HEK293 (cell line): ENCODE measurements around the gene MICAL3.
A peak's percentile ranks its signal among the peaks of the same experiment; 100 is the strongest.

Source experiments
- CTCF ChIA-PET: fragments of 350-600 bp; formaldehyde crosslinking; extraction: SDS; loops from one replicate; lab custom pipeline; 2021; ENCODE audit warnings: antibody characterized with exemption; lab: Yijun Ruan, JAX
- POLR2A ChIA-PET: fragments of 300-600 bp; formaldehyde crosslinking; extraction: SDS; loops from one replicate; lab custom pipeline; 2020; ENCODE audit warnings: antibody characterized with exemption, inconsistent platforms; lab: Yijun Ruan, JAX
- H3K27ac ChIP-seq: fragments of 200-500 bp; sonication (Bioruptor generic); 2 replicates; pipeline ENCODE4 v1.5.1; 2014; ENCODE audit warnings: low read depth, low read length, control low read depth, inconsistent platforms; ENCODE audit errors: extremely low read depth
- H3K36me3 ChIP-seq, 2 experiments: fragments of 200-500 bp in 1 of 2; sonication (Bioruptor generic) in 1 of 2; 1 replicate in 1 of 2; 2 replicates in 1 of 2; pipeline ENCODE4 v1.5.1; 2014 to 2017; ENCODE audit warnings: inconsistent platforms in 2 of 2, low read length in 2 of 2; ENCODE audit not compliant: control insufficient read depth in 2 of 2, insufficient read depth in 1 of 2
- H3K4me1 ChIP-seq: fragments of 200-500 bp; sonication (Bioruptor generic); 2 replicates; pipeline ENCODE4 v1.5.1; 2014; ENCODE audit warnings: mild to moderate bottlenecking, low read length, inconsistent platforms; ENCODE audit not compliant: control insufficient read depth, insufficient read depth
- H3K4me3 ChIP-seq: 2 replicates; pipeline ENCODE4 v1.5.1; 2011; ENCODE audit warnings: low read depth, mild to moderate bottlenecking, control low read depth, low read length, moderate library complexity
- H3K9me3 ChIP-seq: fragments of 200-500 bp; sonication (Bioruptor generic); 2 replicates; pipeline ENCODE4 v1.5.1; 2014; ENCODE audit warnings: low read depth, low read length, inconsistent platforms; ENCODE audit not compliant: control insufficient read depth, insufficient read depth
- GLIS1 ChIP-seq: fragments of 450-650 bp; formaldehyde crosslinking; IDR thresholded peaks from 2 replicates; pipeline ENCODE4 v1.5.1; 2016; ENCODE audit warnings: missing biosample characterization, missing genetic modification characterization
- IKZF3 ChIP-seq: fragments of 450-650 bp; IDR thresholded peaks from 2 replicates; pipeline ENCODE4 v1.5.0; 2018; ENCODE audit warnings: missing biosample characterization, mild to moderate bottlenecking, missing genetic modification characterization, moderate library complexity
- MEIS1 ChIP-seq: sonication (generic); formaldehyde crosslinking; IDR thresholded peaks from 2 replicates; pipeline ENCODE4 v1.8.1; 2022; ENCODE audit warnings: missing genetic modification reagents, mild to moderate bottlenecking, borderline replicate concordance
- OSR2 ChIP-seq: fragments of 450-650 bp; formaldehyde crosslinking; IDR thresholded peaks from 2 replicates; pipeline ENCODE4 v1.5.1; 2016; ENCODE audit warnings: missing biosample characterization, missing genetic modification characterization
- PBX3 ChIP-seq: sonication (generic); formaldehyde crosslinking; IDR thresholded peaks from 2 replicates; pipeline ENCODE4 v1.8.1; 2022; ENCODE audit warnings: mild to moderate bottlenecking, moderate library complexity, missing genetic modification reagents
- PRDM4 ChIP-seq: fragments of 450-650 bp; formaldehyde crosslinking; IDR thresholded peaks from 2 replicates; pipeline ENCODE4 v1.5.1; 2017; ENCODE audit warnings: missing biosample characterization, missing genetic modification characterization
- ZBTB10 ChIP-seq: fragments of 450-650 bp; formaldehyde crosslinking; IDR thresholded peaks from 2 replicates; pipeline ENCODE4 v1.5.1; 2016; ENCODE audit warnings: missing biosample characterization, missing genetic modification characterization
- ZBTB17 ChIP-seq: fragments of 450-650 bp; formaldehyde crosslinking; IDR thresholded peaks from 2 replicates; pipeline ENCODE4 v1.5.1; 2016; ENCODE audit warnings: missing biosample characterization, missing genetic modification characterization
- ZIC2 ChIP-seq: fragments of 450-650 bp; formaldehyde crosslinking; IDR thresholded peaks from 2 replicates; pipeline ENCODE4 v1.5.1; 2016; ENCODE audit warnings: missing biosample characterization, missing genetic modification characterization
- ZNF2 ChIP-seq: fragments of 450-650 bp; formaldehyde crosslinking; IDR thresholded peaks from 2 replicates; pipeline ENCODE4 v1.5.1; 2016; ENCODE audit warnings: missing biosample characterization, missing genetic modification characterization
- ZNF223 ChIP-seq: fragments of 450-650 bp; formaldehyde crosslinking; IDR thresholded peaks from 2 replicates; pipeline ENCODE4 v1.5.1; 2016; ENCODE audit warnings: missing biosample characterization, missing genetic modification characterization
- ZNF335 ChIP-seq: fragments of 450-650 bp; formaldehyde crosslinking; conservative IDR thresholded peaks from 2 replicates; pipeline ENCODE4 v1.5.1; 2016; ENCODE audit warnings: missing biosample characterization, missing genetic modification characterization
- ZNF600 ChIP-seq: fragments of 450-650 bp; formaldehyde crosslinking; IDR thresholded peaks from 2 replicates; pipeline ENCODE4 v1.5.1; 2016; ENCODE audit warnings: missing biosample characterization, missing genetic modification characterization
- ZNF704 ChIP-seq: fragments of 450-650 bp; formaldehyde crosslinking; IDR thresholded peaks from 2 replicates; pipeline ENCODE4 v1.5.1; 2016; ENCODE audit warnings: missing biosample characterization, missing genetic modification characterization
- ZNF785 ChIP-seq: fragments of 450-650 bp; formaldehyde crosslinking; IDR thresholded peaks from 2 replicates; pipeline ENCODE4 v1.5.1; 2016; ENCODE audit warnings: missing biosample characterization, missing genetic modification characterization
- TF ChIP-seq, protein P1 (sequence below): fragments of 450-650 bp; formaldehyde crosslinking; IDR thresholded peaks from 2 replicates; pipeline ENCODE4 v1.5.1; 2016; ENCODE audit warnings: missing biosample characterization, missing genetic modification characterization
- TF ChIP-seq, protein P2 (sequence below): fragments of 450-650 bp; formaldehyde crosslinking; IDR thresholded peaks from 2 replicates; pipeline ENCODE4 v1.5.1; 2016; ENCODE audit warnings: missing biosample characterization, missing genetic modification characterization, borderline replicate concordance
- TF ChIP-seq, protein P3 (sequence below): fragments of 450-650 bp; formaldehyde crosslinking; IDR thresholded peaks from 2 replicates; pipeline ENCODE4 v1.5.1; 2016; ENCODE audit warnings: missing biosample characterization, missing genetic modification characterization
- TF ChIP-seq, protein P4 (sequence below): fragments of 450-650 bp; formaldehyde crosslinking; IDR thresholded peaks from 2 replicates; pipeline ENCODE4 v1.5.1; 2016; ENCODE audit warnings: missing biosample characterization, missing genetic modification characterization

MICAL3 gene

GRCh38 chr22:18023509-18024275, 669 bp downstream of the MICAL3 start:
- H3K4me1 ChIP-seq, result peaks cover 5% of the 10 kb centered on the region
- H3K4me3 ChIP-seq, result peak overlapping the region; percentile 60
- POLR2A ChIA-PET, result interaction anchor here (1.0 to 2.6 kb wide), 8 partner anchors 8 to 103 kb away, joined by 3 to 11 read pairs (median 4); partner anchors contain the start of gene PEX26
- CTCF ChIA-PET, result interaction anchor here (0.6 to 5.1 kb wide), 17 partner anchors 15 to 1822 kb away, joined by 3 to 48 read pairs (median 4); partner anchors contain the start of gene PEX26
- H3K9me3 ChIP-seq, result no peaks in the 10 kb centered on the region
- H3K36me3 ChIP-seq, result peaks cover 0 to 2% of the 10 kb centered on the region in 2 experiments; a peak in 1 of 3 replicates
- H3K27ac ChIP-seq, result peak overlapping the region; percentile 47; the same call in 1 of the 2 replicates
- TF ChIP-seq ZBTB17 (tag by site-specific recombination), result peak; percentile 77
- TF ChIP-seq OSR2 (tag by site-specific recombination), result peak; percentile 81
- peak; percentile 91 for TF ChIP-seq IKZF3 (tag by site-specific recombination)
- TF ChIP-seq GLIS1 (tag by site-specific recombination), result peak; percentile 64
- 0 out of 2 replicates have a peak, but pooled peaks have one; percentile 4 for TF ChIP-seq PRDM4 (tag by site-specific recombination)
- TF ChIP-seq ZNF785 (tag by site-specific recombination), result peak; percentile 30; the same call in 1 of the 2 replicates
- TF ChIP-seq, protein P1, sequence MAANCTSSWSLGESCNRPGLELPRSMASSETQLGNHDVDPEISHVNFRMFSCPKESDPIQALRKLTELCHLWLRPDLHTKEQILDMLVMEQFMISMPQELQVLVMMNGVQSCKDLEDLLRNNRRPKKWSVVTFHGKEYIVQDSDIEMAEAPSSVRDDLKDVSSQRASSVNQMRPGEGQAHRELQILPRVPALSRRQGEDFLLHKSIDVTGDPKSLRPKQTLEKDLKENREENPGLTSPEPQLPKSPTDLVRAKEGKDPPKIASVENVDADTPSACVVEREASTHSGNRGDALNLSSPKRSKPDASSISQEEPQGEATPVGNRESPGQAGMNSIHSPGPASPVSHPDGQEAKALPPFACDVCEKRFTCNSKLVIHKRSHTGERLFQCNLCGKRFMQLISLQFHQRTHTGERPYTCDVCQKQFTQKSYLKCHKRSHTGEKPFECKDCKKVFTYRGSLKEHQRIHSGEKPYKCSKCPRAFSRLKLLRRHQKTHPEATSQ (tag by site-specific recombination), result 0 out of 2 replicates have a peak, but pooled peaks have one; percentile 85
- peak; percentile 61 for TF ChIP-seq PBX3 (CRISPR knock-in tag)
- peak; percentile 49; the same call in 1 of the 2 replicates for TF ChIP-seq ZBTB10
- peak; percentile 78 for TF ChIP-seq ZNF600
- TF ChIP-seq, protein P2, sequence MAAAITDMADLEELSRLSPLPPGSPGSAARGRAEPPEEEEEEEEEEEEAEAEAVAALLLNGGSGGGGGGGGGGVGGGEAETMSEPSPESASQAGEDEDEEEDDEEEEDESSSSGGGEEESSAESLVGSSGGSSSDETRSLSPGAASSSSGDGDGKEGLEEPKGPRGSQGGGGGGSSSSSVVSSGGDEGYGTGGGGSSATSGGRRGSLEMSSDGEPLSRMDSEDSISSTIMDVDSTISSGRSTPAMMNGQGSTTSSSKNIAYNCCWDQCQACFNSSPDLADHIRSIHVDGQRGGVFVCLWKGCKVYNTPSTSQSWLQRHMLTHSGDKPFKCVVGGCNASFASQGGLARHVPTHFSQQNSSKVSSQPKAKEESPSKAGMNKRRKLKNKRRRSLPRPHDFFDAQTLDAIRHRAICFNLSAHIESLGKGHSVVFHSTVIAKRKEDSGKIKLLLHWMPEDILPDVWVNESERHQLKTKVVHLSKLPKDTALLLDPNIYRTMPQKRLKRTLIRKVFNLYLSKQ (tag by site-specific recombination), result no peak
- TF ChIP-seq MEIS1 (CRISPR knock-in tag), result no peak
- peak; percentile 53 for TF ChIP-seq ZNF2 (tag by site-specific recombination)
- peak; percentile 75 for TF ChIP-seq ZIC2 (tag by site-specific recombination)
- peak; percentile 95 for TF ChIP-seq ZNF335 (tag by site-specific recombination)
- TF ChIP-seq, protein P3, sequence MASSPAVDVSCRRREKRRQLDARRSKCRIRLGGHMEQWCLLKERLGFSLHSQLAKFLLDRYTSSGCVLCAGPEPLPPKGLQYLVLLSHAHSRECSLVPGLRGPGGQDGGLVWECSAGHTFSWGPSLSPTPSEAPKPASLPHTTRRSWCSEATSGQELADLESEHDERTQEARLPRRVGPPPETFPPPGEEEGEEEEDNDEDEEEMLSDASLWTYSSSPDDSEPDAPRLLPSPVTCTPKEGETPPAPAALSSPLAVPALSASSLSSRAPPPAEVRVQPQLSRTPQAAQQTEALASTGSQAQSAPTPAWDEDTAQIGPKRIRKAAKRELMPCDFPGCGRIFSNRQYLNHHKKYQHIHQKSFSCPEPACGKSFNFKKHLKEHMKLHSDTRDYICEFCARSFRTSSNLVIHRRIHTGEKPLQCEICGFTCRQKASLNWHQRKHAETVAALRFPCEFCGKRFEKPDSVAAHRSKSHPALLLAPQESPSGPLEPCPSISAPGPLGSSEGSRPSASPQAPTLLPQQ (tag by site-specific recombination), result peak; percentile 60
- no peak for TF ChIP-seq ZNF704 (tag by site-specific recombination)
- TF ChIP-seq, protein P4, sequence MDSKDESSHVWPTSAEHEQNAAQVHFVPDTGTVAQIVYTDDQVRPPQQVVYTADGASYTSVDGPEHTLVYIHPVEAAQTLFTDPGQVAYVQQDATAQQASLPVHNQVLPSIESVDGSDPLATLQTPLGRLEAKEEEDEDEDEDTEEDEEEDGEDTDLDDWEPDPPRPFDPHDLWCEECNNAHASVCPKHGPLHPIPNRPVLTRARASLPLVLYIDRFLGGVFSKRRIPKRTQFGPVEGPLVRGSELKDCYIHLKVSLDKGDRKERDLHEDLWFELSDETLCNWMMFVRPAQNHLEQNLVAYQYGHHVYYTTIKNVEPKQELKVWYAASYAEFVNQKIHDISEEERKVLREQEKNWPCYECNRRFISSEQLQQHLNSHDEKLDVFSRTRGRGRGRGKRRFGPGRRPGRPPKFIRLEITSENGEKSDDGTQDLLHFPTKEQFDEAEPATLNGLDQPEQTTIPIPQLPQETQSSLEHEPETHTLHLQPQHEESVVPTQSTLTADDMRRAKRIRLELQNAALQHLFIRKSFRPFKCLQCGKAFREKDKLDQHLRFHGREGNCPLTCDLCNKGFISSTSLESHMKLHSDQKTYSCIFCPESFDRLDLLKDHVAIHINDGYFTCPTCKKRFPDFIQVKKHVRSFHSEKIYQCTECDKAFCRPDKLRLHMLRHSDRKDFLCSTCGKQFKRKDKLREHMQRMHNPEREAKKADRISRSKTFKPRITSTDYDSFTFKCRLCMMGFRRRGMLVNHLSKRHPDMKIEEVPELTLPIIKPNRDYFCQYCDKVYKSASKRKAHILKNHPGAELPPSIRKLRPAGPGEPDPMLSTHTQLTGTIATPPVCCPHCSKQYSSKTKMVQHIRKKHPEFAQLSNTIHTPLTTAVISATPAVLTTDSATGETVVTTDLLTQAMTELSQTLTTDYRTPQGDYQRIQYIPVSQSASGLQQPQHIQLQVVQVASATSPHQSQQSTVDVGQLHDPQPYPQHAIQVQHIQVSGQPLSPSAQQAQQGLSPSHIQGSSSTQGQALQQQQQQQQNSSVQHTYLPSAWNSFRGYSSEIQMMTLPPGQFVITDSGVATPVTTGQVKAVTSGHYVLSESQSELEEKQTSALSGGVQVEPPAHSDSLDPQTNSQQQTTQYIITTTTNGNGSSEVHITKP (tag by site-specific recombination), result peak; percentile 48
- peak; percentile 98 for TF ChIP-seq ZNF223 (tag by site-specific recombination)
